ENCODE measurements around the gene GFOD1. TPM values are rescaled to one million over a fixed set of nuclear protein-coding genes. Genes with fewer than 3 reads are reported as not detected.
"Not testable (repeated sequence)": the region's sequence is repeated elsewhere in the genome, so short reads cannot be mapped to it uniquely, and the experiment has no call there.

Gene GFOD1
- total and polyA plus RNA-seq, 4 donors: 2.6 to 16.8 (median 5.0) TPM

DNA sequence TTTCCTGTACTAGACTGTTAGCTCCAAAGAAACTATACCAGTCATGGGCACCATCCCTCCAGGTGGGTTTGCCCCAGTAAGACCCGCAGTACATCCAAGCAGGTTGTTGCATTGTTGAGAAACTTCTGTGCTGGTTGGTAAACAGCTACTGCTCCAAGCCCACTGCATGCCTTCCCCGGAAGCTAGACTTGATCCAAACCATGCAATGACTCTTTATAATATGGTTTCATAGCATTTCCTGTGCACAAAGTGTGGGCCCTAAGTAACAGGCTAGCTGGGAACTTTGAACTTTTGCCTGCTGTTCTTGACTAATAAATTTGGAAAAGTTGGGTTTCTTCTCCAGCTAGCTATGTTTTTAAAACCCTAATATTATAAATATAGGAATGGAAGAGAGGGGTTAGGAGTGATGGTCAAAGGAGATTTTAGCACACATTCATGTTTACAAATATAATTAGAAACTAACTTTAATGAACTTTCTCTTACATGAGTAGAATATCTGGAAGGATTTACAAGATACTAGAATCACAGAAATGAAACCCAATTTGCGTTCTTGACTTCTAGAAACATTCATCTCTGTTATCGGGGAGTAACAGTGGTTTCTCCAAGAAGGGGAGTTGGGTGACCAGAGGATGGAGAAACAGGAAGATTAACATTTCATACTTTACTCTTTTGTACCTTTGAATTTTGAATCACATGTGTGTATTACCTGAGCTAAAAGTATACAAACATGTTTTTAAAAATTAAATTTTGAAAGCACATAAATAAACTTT is 51.7 kb downstream of the GFOD1 start:
- Histone ChIP-seq H3K36me3 (ENCODE audit: control insufficient read depth in 4 of 4, insufficient read depth in 3 of 4, low read depth in 1 of 4, low read length in 3 of 4) (no peaks in the 10 kb centered on the region), H3K27ac (ENCODE audit: low read depth in 1 of 2, low read length in 2 of 2) (no peak overlapping the region), H3K9ac (ENCODE audit: low read depth in 1 of 2, low read length in 2 of 2) (peak overlapping the region in 1 of 2 donors; percentile 14), H3K4me1 (ENCODE audit: control insufficient read depth in 4 of 4, insufficient read depth in 4 of 4, low read length in 3 of 4) (peaks cover 0 to 13% (median 9%) of the 10 kb centered on the region in 4 donors), H3K4me3 (ENCODE audit: low read depth in 1 of 3, low read length in 3 of 3) (no peak overlapping the region), H3K27me3 (ENCODE audit: control insufficient read depth in 4 of 4, insufficient read depth in 4 of 4, low read length in 3 of 4) (no peaks in the 10 kb centered on the region), H3K9me3 (ENCODE audit: control insufficient read depth in 4 of 4, low read length in 3 of 4) (no peaks in the 10 kb centered on the region)
- TF ChIP-seq JUND (IDR thresholded peaks at IDR 0.05) (no peak), HNF4A (conservative IDR thresholded peaks at IDR 0.05) (peak in 1 of 2 donors; percentile 5)
- TF ChIP-seq, protein P1, sequence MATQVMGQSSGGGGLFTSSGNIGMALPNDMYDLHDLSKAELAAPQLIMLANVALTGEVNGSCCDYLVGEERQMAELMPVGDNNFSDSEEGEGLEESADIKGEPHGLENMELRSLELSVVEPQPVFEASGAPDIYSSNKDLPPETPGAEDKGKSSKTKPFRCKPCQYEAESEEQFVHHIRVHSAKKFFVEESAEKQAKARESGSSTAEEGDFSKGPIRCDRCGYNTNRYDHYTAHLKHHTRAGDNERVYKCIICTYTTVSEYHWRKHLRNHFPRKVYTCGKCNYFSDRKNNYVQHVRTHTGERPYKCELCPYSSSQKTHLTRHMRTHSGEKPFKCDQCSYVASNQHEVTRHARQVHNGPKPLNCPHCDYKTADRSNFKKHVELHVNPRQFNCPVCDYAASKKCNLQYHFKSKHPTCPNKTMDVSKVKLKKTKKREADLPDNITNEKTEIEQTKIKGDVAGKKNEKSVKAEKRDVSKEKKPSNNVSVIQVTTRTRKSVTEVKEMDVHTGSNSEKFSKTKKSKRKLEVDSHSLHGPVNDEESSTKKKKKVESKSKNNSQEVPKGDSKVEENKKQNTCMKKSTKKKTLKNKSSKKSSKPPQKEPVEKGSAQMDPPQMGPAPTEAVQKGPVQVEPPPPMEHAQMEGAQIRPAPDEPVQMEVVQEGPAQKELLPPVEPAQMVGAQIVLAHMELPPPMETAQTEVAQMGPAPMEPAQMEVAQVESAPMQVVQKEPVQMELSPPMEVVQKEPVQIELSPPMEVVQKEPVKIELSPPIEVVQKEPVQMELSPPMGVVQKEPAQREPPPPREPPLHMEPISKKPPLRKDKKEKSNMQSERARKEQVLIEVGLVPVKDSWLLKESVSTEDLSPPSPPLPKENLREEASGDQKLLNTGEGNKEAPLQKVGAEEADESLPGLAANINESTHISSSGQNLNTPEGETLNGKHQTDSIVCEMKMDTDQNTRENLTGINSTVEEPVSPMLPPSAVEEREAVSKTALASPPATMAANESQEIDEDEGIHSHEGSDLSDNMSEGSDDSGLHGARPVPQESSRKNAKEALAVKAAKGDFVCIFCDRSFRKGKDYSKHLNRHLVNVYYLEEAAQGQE (IDR thresholded peaks at IDR 0.05): no peak
- 54% methylated on average over 4 of the region's 4 CpGs for WGBS
- no peak for DNase-seq (ENCODE audit: low spot score)

DNA sequence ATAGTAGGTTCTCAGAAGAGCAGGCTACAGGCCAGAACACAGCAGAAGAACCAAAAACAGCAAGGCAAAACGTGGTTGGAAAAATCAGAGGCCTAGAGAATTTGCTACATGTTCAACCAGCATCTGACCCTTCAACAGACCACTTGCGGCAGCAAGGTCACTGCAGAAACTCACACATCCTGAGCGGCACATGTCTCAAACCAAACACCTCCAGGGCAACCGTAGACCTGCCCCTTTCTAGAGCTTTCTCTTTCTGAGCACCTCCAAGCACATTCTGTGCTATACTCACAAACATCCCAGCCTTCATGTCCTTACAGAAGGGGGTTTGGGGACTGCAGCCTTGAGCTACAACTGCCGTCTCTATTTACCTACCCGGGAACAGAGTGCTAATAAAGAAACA is 52.6 kb downstream of the GFOD1 start:
- no peak for TF ChIP-seq TAF1 (conservative IDR thresholded peaks at IDR 0.05)
- TF ChIP-seq, protein P2, sequence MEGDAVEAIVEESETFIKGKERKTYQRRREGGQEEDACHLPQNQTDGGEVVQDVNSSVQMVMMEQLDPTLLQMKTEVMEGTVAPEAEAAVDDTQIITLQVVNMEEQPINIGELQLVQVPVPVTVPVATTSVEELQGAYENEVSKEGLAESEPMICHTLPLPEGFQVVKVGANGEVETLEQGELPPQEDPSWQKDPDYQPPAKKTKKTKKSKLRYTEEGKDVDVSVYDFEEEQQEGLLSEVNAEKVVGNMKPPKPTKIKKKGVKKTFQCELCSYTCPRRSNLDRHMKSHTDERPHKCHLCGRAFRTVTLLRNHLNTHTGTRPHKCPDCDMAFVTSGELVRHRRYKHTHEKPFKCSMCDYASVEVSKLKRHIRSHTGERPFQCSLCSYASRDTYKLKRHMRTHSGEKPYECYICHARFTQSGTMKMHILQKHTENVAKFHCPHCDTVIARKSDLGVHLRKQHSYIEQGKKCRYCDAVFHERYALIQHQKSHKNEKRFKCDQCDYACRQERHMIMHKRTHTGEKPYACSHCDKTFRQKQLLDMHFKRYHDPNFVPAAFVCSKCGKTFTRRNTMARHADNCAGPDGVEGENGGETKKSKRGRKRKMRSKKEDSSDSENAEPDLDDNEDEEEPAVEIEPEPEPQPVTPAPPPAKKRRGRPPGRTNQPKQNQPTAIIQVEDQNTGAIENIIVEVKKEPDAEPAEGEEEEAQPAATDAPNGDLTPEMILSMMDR (IDR thresholded peaks at IDR 0.05; ENCODE audit: low read depth, low read length, missing input control): no peak
- TF ChIP-seq, protein P1 (IDR thresholded peaks at IDR 0.05): no peak
- no peak for TF ChIP-seq FOXA2 (IDR thresholded peaks at IDR 0.05)
- DNase-seq (ENCODE audit: low spot score): no peak
- H3K4me1 ChIP-seq (ENCODE audit: control insufficient read depth in 4 of 4, insufficient read depth in 4 of 4, low read length in 3 of 4): peaks cover 0 to 13% (median 9%) of the 10 kb centered on the region in 4 donors
- H3K27me3 ChIP-seq (ENCODE audit: control insufficient read depth in 4 of 4, insufficient read depth in 4 of 4, low read length in 3 of 4): no peaks in the 10 kb centered on the region
- H3K9me3 ChIP-seq (ENCODE audit: control insufficient read depth in 4 of 4, low read length in 3 of 4): no peaks in the 10 kb centered on the region
- H3K36me3 ChIP-seq (ENCODE audit: control insufficient read depth in 4 of 4, insufficient read depth in 3 of 4, low read depth in 1 of 4, low read length in 3 of 4): peaks cover 0 to 2% (median 0%) of the 10 kb centered on the region in 4 donors
- no peak overlapping the region for H3K9ac ChIP-seq (ENCODE audit: low read depth in 1 of 2, low read length in 2 of 2)
- H3K27ac ChIP-seq (ENCODE audit: low read depth in 1 of 2, low read length in 2 of 2): no peak overlapping the region
- 83% methylated on average over 6 of the region's 6 CpGs for WGBS
- no peak overlapping the region for H3K4me3 ChIP-seq (ENCODE audit: low read depth in 1 of 3, low read length in 3 of 3)

DNA sequence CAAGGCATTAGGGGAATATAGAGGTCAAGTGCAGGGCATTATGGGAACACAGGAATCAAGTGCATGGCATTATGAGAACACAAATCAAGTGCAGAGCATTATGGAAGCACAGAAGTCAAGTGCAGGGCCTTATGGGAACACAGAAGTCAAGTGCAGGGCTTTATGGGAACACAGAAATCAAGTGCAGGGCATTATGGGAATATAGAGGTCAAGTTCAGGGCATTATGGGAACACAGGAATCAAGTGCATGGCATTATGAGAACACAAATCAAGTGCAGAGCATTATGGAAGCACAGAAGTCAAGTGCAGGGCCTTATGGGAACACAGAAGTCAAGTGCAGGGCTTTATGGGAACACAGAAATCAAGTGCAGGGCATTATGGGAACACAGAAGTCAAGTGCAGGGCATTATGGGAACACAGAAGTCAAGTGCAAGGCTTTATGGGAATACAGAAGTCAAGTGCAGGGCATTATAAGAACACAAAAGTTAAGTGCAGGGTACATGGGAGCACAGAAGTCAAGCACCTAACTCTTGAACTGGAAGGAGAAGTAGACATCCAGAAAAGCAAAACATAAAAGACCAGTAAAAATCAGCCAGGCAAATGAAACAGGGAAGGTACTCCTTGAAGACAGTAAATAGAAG is 53.1 kb downstream of the GFOD1 start:
- H3K4me1 ChIP-seq (ENCODE audit: control insufficient read depth in 4 of 4, insufficient read depth in 4 of 4, low read length in 3 of 4): peaks cover 0 to 13% (median 9%) of the 10 kb centered on the region in 4 donors

More for the DNA sequence above, 53.1 kb downstream of the GFOD1 start:
- H3K9me3 ChIP-seq (ENCODE audit: control insufficient read depth in 4 of 4, low read length in 3 of 4); DNase-seq (ENCODE audit: low spot score); H3K4me3 ChIP-seq (ENCODE audit: low read depth in 1 of 3, low read length in 3 of 3); H3K27ac ChIP-seq (ENCODE audit: low read depth in 1 of 2, low read length in 2 of 2); H3K27me3 ChIP-seq (ENCODE audit: control insufficient read depth in 4 of 4, insufficient read depth in 4 of 4, low read length in 3 of 4); H3K9ac ChIP-seq (ENCODE audit: low read depth in 1 of 2, low read length in 2 of 2); H3K36me3 ChIP-seq (ENCODE audit: control insufficient read depth in 4 of 4, insufficient read depth in 3 of 4, low read depth in 1 of 4, low read length in 3 of 4): not testable (repeated sequence)
